ENCODE results near the gene NUMB.

Gene NUMB

DNA sequence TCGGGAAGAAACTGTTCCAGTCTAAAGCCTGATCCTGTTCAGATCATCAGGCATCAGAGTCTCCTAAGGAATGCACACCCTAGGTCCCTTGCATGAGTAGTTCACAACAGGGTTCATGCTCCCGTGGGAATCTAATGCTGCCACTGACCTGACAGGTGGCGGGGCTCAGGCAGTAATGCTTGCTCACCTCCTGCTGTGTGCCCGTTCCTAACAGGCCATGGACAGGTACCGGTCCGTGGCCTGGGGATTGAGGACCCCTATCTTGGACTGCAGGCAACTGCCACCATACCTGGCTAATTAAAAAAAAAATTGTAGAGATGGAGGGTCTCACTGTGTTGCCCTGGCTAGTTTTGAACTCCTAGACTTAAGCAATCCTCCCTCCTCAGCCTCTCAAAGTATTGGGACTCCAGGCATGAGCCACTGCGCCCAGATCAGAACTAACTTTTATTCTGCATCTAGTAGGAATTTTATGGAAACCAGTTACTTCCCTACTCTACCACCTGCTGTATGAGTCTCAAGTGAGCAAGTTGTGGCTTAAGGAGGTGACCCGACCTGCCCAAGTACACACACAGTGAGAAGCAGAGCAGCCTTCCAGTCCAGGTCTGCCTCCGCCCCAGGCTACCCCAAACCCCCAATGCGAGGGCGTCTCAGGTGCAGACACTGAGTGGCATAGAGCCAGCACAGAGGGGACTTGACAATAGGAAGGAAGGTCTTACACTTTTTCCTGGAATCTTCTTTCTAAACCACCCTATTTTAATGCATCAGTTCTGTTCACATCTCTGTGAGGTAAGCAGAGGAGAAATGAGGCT lies 223.6 kb downstream of the NUMB start:
- no peak overlapping the region for H3K4me3 ChIP-seq (replicated peaks; ENCODE audit: low read depth, low read length)
- TF ChIP-seq, protein P1, sequence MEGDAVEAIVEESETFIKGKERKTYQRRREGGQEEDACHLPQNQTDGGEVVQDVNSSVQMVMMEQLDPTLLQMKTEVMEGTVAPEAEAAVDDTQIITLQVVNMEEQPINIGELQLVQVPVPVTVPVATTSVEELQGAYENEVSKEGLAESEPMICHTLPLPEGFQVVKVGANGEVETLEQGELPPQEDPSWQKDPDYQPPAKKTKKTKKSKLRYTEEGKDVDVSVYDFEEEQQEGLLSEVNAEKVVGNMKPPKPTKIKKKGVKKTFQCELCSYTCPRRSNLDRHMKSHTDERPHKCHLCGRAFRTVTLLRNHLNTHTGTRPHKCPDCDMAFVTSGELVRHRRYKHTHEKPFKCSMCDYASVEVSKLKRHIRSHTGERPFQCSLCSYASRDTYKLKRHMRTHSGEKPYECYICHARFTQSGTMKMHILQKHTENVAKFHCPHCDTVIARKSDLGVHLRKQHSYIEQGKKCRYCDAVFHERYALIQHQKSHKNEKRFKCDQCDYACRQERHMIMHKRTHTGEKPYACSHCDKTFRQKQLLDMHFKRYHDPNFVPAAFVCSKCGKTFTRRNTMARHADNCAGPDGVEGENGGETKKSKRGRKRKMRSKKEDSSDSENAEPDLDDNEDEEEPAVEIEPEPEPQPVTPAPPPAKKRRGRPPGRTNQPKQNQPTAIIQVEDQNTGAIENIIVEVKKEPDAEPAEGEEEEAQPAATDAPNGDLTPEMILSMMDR (IDR thresholded peaks at IDR 0.05; ENCODE audit: insufficient read depth, low read length, poor library complexity, severe bottlenecking), result no peak
- H3K36me3 ChIP-seq (ENCODE audit: control insufficient read depth, insufficient read depth, low read length), result no peaks in the 10 kb centered on the region
- peaks cover 3% of the 10 kb centered on the region; the same call in 1 of the 2 replicates for H3K27me3 ChIP-seq (replicated peaks; ENCODE audit: control insufficient read depth, insufficient read depth, low read length)
- DNase-seq (ENCODE audit: extremely low read depth, insufficient read length), result no peak

DNA sequence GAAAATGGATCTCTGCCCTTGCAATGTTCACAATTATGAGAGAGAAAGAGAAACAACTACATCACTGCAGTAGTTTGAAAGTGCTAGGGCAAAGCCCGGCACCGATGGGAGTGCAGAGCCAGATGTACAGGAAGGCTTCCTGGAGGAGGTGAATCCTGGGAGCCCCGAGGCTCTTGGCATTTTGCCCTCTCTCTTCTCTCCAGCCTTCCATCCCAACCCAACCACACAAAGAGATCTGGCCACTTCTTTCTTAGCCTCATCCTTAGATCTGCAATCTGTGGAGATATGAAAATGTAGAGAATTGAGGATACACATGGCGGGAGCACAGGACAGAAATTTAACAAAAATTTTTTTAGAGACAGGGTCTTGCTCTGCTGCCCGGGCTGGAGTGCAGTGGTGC lies 224.3 kb downstream of the NUMB start:
- H3K4me3 ChIP-seq (replicated peaks; ENCODE audit: low read depth, low read length), result no peak overlapping the region
- DNase-seq (ENCODE audit: extremely low read depth, insufficient read length), result no peak
- TF ChIP-seq, protein P1 (IDR thresholded peaks at IDR 0.05; ENCODE audit: insufficient read depth, low read length, poor library complexity, severe bottlenecking), result no peak
- 0 out of 2 replicates have a peak, but pooled peaks cover 3% of the 10 kb centered on the region for H3K27me3 ChIP-seq (replicated peaks; ENCODE audit: control insufficient read depth, insufficient read depth, low read length)
- 0 out of 2 replicates have a peak, but pooled peaks cover under 1% of the 10 kb centered on the region for H3K36me3 ChIP-seq (ENCODE audit: control insufficient read depth, insufficient read depth, low read length)

DNA sequence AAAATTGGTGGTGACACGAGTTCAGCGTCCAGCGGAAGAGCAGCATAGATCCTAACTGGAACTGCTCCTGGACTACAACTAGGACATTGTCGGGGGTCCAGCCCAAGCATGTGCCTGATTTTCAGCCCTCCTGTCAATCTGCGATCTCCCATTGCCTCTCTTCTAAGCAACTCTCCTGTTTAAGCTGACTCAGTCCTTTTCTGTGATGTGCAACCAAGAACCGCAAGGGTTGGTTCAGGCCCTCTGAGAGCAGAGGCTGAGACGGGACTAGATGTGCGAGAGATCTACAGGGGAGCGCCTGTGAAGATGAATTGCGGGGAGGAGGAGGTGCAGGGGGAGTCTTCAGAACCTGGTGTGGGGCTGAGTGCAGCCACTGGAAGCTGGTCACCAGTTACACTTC lies 224.8 kb downstream of the NUMB start:
- no peak overlapping the region for H3K4me3 ChIP-seq (replicated peaks; ENCODE audit: low read depth, low read length)
- peaks cover 2% of the 10 kb centered on the region; the same call in 1 of the 2 replicates for H3K36me3 ChIP-seq (ENCODE audit: control insufficient read depth, insufficient read depth, low read length)
- 0 out of 2 replicates have a peak, but pooled peaks cover 2% of the 10 kb centered on the region for H3K27me3 ChIP-seq (replicated peaks; ENCODE audit: control insufficient read depth, insufficient read depth, low read length)
- TF ChIP-seq, protein P1 (IDR thresholded peaks at IDR 0.05; ENCODE audit: insufficient read depth, low read length, poor library complexity, severe bottlenecking), result no peak
- DNase-seq (ENCODE audit: extremely low read depth, insufficient read length), result no peak

DNA sequence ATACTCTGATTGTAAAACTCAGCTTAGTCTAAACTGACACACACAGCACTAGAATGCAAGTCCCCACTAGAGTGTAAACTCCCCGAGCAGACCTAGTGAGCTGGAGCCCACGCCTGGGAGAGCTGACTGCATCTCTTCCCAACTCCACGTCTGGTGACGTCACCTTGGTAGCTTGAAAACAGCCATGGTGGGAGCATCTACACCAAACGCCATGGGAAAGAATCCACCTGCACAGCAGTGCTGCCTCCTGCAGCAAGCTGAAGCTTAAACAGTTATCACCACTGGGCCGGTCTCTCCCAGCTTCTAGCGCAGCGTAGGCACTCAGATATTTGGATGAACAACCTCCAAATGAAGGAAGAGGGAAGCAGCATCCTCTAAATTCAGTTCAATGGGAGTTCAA lies 225.4 kb downstream of the NUMB start:
- Histone ChIP-seq H3K36me3 (ENCODE audit: control insufficient read depth, insufficient read depth, low read length) (peaks cover 2% of the 10 kb centered on the region; the same call in 1 of the 2 replicates), H3K4me3 (replicated peaks; ENCODE audit: low read depth, low read length) (no peak overlapping the region), H3K27me3 (replicated peaks; ENCODE audit: control insufficient read depth, insufficient read depth, low read length) (0 out of 2 replicates have a peak, but pooled peaks cover 2% of the 10 kb centered on the region)
- no peak for DNase-seq (ENCODE audit: extremely low read depth, insufficient read length)
- TF ChIP-seq, protein P1 (IDR thresholded peaks at IDR 0.05; ENCODE audit: insufficient read depth, low read length, poor library complexity, severe bottlenecking), result no peak

DNA sequence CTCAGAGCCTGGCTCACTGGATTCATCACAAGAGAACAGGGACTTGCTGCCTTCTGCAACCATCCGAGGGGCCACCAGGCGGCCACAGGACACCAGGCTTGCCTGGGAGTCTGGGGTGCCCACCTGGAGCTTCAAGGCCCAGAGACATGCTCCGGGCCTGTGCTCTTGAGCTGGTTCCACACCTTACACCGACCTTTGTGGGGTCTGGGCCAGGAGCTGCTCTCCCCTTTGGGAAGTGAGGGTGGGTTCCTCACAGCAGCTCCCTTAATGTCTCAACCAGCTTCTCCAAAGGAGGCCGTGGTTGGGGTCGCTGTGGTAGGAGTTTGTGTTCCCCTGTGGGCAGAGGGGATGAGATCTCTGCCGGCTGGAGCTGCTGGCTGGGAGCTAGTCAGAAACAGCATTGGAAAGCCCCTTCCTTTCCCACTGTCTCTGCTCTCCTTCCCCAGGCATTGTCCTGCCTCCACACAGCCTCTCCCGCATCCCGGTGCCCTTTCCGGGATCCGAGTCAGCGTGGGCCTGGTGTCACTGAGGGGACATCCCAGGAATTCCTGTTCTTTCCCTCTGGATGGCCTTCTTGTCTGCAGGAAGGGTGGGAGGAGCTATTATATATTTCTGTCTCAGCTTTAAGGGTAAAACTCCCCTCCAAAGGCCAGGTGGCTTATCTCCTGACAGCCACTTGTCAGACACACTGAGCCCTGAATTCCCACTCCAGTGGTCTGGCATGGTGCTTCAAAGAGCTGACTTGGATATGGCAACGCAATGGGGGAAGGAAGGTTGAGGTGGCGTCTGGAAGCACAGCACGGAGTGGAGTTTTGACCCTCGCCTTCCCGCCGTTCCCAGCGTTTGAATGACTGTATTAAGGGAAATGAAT lies 226.1 kb downstream of the NUMB start:
- TF ChIP-seq, protein P1 (IDR thresholded peaks at IDR 0.05; ENCODE audit: insufficient read depth, low read length, poor library complexity, severe bottlenecking), result peak; percentile 83
- Histone ChIP-seq H3K36me3 (ENCODE audit: control insufficient read depth, insufficient read depth, low read length) (peaks cover 2% of the 10 kb centered on the region; the same call in 1 of the 2 replicates), H3K27me3 (replicated peaks; ENCODE audit: control insufficient read depth, insufficient read depth, low read length) (0 out of 2 replicates have a peak, but pooled peaks cover 2% of the 10 kb centered on the region), H3K4me3 (replicated peaks; ENCODE audit: low read depth, low read length) (no peak overlapping the region)
- no peak for DNase-seq (ENCODE audit: extremely low read depth, insufficient read length)

All from GM06990 (cell line).